Astrocyte (in vitro differentiated cells and primary cell): ENCODE results near the gene HOMER3. TPM values are rescaled to one million over a fixed set of nuclear protein-coding genes. Genes with fewer than 3 reads are reported as not detected.

Experiments used
- DNase-seq: peaks from one replicate; pipeline ENCODE4 v3.0.0-alpha.2; 2010; ENCODE audit warnings: low read depth
- FAIRE-seq: peaks from 2 replicates; lab custom pipeline; 2011; peaks lifted over from hg19 to GRCh38; lab: Jason Lieb, UNC
- H2AFZ ChIP-seq: 2 replicates; pipeline ENCODE4 v1.6.0; 2012; ENCODE audit warnings: low read depth, low read length, inconsistent platforms
- H3K27ac ChIP-seq: 2 replicates; pipeline ENCODE4 v1.5.1; 2011; ENCODE audit warnings: low read depth, low read length, inconsistent platforms
- H3K27me3 ChIP-seq: 2 replicates; pipeline ENCODE4 v1.6.0; 2011; ENCODE audit warnings: low read length, inconsistent platforms; ENCODE audit not compliant: insufficient read depth
- H3K36me3 ChIP-seq: 2 replicates; pipeline ENCODE4 v1.5.1; 2011; ENCODE audit warnings: low read length, inconsistent platforms; ENCODE audit not compliant: insufficient read depth
- H3K4me1 ChIP-seq: 2 replicates; pipeline ENCODE4 v1.5.1; 2011; ENCODE audit warnings: low read length, inconsistent platforms; ENCODE audit not compliant: insufficient read depth
- H3K4me2 ChIP-seq: 2 replicates; pipeline ENCODE4 v1.6.0; 2012; ENCODE audit warnings: low read length, inconsistent platforms
- H3K4me3 ChIP-seq: 2 replicates; pipeline ENCODE4 v1.5.1; 2011; ENCODE audit warnings: low read depth, mild to moderate bottlenecking, low read length, inconsistent platforms; ENCODE audit not compliant: insufficient read depth
- H3K79me2 ChIP-seq: 2 replicates; pipeline ENCODE4 v1.6.0; 2012; ENCODE audit warnings: mild to moderate bottlenecking, low read length, inconsistent platforms; ENCODE audit not compliant: insufficient read depth
- H3K9ac ChIP-seq: 2 replicates; pipeline ENCODE4 v1.6.0; 2012; ENCODE audit warnings: mild to moderate bottlenecking, low read length, inconsistent platforms
- H3K9me3 ChIP-seq: 2 replicates; pipeline ENCODE4 v1.5.1; 2012; ENCODE audit warnings: low read depth, mild to moderate bottlenecking, low read length, inconsistent platforms; ENCODE audit not compliant: insufficient read depth
- H4K20me1 ChIP-seq: 2 replicates; pipeline ENCODE4 v1.6.0; 2012; ENCODE audit warnings: low read length, inconsistent platforms; ENCODE audit not compliant: insufficient read depth
- H3K27ac Mint-ChIP-seq: one replicate; pipeline ENCODE4 v1.8.0; 2021; ENCODE audit warnings: mild to moderate bottlenecking, mixed read lengths; ENCODE audit not compliant: unreplicated experiment
- H3K27me3 Mint-ChIP-seq: one replicate; pipeline ENCODE4 v1.8.0; 2021; ENCODE audit warnings: low read depth, mixed read lengths; ENCODE audit not compliant: unreplicated experiment
- H3K36me3 Mint-ChIP-seq: one replicate; pipeline ENCODE4 v1.8.0; 2021; ENCODE audit warnings: low read depth, mixed read lengths; ENCODE audit not compliant: unreplicated experiment
- H3K4me1 Mint-ChIP-seq: one replicate; pipeline ENCODE4 v1.8.0; 2021; ENCODE audit warnings: low read depth, mixed read lengths; ENCODE audit not compliant: unreplicated experiment
- H3K4me3 Mint-ChIP-seq: one replicate; pipeline ENCODE4 v1.8.0; 2021; ENCODE audit warnings: mild to moderate bottlenecking, moderate library complexity, mixed read lengths; ENCODE audit not compliant: unreplicated experiment
- H3K9me3 Mint-ChIP-seq: one replicate; pipeline ENCODE4 v1.8.0; 2021; ENCODE audit warnings: mild to moderate bottlenecking, mixed read lengths; ENCODE audit not compliant: unreplicated experiment
- CTCF ChIP-seq: IDR thresholded peaks from 2 replicates; pipeline ENCODE4 v1.5.1; 2011; ENCODE audit warnings: low read depth, mild to moderate bottlenecking, inconsistent platforms, low read length, moderate library complexity; ENCODE audit not compliant: insufficient read depth
- EZH2 ChIP-seq: IDR thresholded peaks from 2 replicates; pipeline ENCODE4 v1.6.1; 2012; ENCODE audit warnings: mild to moderate bottlenecking, low read length, inconsistent platforms; ENCODE audit not compliant: insufficient read depth
- total RNA-seq: library from RNA; stranded (reverse); gene quantifications from 2 replicates; pipeline ENCODE4 v1.2.1, GENCODE V29; 2021

Gene HOMER3
- total RNA-seq, 1 donor from 2014 or later = 41.9 TPM

- Mint-ChIP-seq H3K4me3 (no peak overlapping the region), H3K36me3 (peaks cover 19% of the 10 kb centered on the region), H3K4me1 (no peaks in the 10 kb centered on the region), H3K27me3 (no peaks in the 10 kb centered on the region), H3K27ac (no peak overlapping the region), H3K9me3 (peaks cover 5% of the 10 kb centered on the region)
- Histone ChIP-seq H3K4me1 (no peaks in the 10 kb centered on the region), H3K36me3 (no peaks in the 10 kb centered on the region), H3K4me2 (no peak overlapping the region), H3K27ac (no peak overlapping the region), H3K4me3 (no peak overlapping the region), H4K20me1 (no peaks in the 10 kb centered on the region), H3K9ac (no peak overlapping the region), H2AFZ (no peak overlapping the region), H3K79me2 (no peaks in the 10 kb centered on the region), H3K9me3 (no peaks in the 10 kb centered on the region), H3K27me3 (no peaks in the 10 kb centered on the region)
- TF ChIP-seq EZH2 = no peak
- no peak for TF ChIP-seq CTCF
- FAIRE-seq (no peak), DNase-seq (no peak)
These were observed 57.3 kb downstream of the HOMER3 start for GRCh38 chr19:18883526-18884304.

GRCh38 chr19:18881491-18881890 is 59.5 kb downstream of the HOMER3 start:
- H3K4me3 Mint-ChIP-seq = no peak overlapping the region
- no peak for DNase-seq
- Histone ChIP-seq H3K27ac (no peak overlapping the region), H2AFZ (no peak overlapping the region), H3K27me3 (no peaks in the 10 kb centered on the region), H3K36me3 (no peaks in the 10 kb centered on the region), H3K9ac (no peak overlapping the region), H3K4me2 (no peak overlapping the region), H3K79me2 (no peaks in the 10 kb centered on the region), H4K20me1 (no peaks in the 10 kb centered on the region), H3K9me3 (peaks cover 6% of the 10 kb centered on the region), H3K4me1 (no peaks in the 10 kb centered on the region), H3K4me3 (no peak overlapping the region)
- FAIRE-seq = no peak
- no peaks in the 10 kb centered on the region for H3K4me1 Mint-ChIP-seq
- H3K27me3 Mint-ChIP-seq = no peaks in the 10 kb centered on the region
- no peak overlapping the region for H3K27ac Mint-ChIP-seq
- peaks cover 12% of the 10 kb centered on the region for H3K9me3 Mint-ChIP-seq
- TF ChIP-seq CTCF = no peak
- TF ChIP-seq EZH2 = no peak
- peaks cover 30% of the 10 kb centered on the region for H3K36me3 Mint-ChIP-seq
